Measurements from ENCODE around the gene EVA1B.
A peak's percentile ranks its signal among the peaks of the same experiment; 100 is the strongest.

EVA1B gene

DNA sequence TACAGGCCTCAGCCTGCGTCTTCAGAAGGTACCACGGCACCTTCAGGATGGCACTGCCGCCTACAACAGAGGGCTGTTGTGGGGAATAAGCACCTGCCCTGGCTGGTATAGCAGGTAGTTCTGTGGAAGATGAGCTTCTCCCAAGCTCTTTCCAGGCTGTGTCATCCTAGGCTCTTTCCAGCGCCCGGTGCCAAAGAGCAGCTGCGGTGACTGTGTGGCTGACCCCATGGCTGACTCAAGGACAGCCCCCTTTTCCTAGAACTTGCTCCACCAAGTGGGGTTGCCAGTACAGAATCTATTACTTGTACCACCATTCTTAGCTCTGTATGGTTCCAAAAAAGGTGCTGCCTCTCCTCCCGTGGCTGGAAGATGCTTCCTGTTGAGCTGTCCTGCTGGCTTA, 21.9 kb upstream of the EVA1B start:
- no peak for DNase-seq

DNA sequence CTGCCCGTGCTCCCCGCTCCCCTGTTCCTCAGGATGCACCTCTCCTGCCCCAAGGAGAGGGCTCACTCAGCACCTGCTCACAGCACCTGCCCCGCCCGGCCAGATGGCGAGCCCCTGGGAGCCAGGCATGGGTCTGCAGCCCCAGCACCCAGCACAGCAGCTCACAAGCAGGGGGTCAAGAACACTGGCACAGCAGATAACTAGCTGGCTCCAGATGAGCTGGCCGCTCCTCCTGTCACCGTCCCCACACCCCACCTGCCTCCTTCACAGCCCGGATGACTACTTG, 20.9 kb upstream of the EVA1B start:
- DNase-seq: no peak

DNA sequence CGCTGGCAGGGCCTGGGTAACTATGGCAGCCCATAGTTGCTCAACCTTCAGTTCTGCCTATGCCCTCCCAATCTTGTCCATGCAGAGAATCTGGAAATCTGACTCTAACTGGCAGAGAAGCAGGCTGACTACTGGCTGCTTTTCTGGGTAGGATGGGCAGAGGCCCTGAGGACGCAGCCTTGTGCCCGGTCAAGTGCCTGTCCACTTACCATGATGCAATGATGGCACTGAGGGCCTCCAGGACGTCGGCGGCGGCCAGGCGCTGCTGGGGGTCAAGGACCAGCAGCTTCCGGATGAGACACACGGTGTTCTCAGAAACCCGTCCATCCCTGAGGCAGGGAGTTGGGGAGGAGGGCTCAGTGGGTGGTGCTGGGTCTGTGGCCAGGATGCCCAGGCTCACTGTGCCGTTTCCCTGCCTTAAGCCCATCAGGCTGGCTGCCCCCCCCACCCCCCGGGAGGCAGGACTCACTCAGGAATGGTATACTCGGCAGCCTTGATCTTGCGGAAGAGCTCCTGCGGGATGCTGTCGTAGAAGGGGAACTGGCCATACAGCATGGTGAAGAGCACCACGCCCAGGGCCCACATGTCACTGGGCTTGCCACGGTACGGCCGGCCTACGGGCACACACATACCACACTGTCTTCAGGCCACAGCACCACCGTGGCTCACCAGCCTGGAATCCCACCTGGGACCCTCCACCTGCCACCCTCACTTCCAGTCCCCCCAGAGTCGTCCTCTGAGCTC, 20.4 kb upstream of the EVA1B start:
- no peak for DNase-seq

DNA sequence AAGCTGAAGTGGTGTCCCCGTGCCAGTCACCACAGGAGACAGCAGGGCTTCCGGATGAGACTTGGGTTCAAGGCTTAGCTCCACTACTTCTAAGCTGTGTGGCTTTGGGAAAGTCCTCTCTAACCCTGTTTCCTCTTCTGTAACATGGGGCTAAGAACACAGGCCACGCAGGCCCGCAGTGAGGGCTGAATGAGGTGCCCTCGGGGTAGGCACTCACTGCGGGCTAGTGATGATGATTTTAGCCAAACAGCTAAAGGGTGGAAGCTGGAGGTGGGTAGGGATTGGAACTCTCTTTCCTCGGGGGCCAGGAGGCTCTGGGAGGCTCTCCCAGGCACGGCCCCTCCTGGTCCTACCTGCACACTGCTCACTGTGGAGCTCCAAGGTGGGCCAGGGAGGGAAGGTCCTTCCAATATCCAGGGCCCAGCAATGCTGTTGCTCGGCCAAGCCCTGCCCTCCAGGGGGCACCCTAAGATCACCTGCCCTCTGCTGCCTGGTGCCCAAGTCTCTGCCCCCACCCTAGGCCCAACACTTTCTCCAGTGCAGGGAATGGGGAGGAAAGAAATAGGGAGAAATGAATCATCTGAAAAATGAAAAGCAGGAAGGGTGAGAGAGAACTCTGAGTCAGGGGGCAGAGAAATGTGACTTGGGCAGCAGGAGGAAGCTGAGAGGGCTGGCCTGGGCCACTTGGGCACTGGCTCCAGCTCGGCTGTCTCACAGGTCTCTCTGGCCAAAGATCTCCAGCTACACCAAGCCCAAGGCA, 19.2 kb upstream of the EVA1B start:
- no peak for DNase-seq

DNA sequence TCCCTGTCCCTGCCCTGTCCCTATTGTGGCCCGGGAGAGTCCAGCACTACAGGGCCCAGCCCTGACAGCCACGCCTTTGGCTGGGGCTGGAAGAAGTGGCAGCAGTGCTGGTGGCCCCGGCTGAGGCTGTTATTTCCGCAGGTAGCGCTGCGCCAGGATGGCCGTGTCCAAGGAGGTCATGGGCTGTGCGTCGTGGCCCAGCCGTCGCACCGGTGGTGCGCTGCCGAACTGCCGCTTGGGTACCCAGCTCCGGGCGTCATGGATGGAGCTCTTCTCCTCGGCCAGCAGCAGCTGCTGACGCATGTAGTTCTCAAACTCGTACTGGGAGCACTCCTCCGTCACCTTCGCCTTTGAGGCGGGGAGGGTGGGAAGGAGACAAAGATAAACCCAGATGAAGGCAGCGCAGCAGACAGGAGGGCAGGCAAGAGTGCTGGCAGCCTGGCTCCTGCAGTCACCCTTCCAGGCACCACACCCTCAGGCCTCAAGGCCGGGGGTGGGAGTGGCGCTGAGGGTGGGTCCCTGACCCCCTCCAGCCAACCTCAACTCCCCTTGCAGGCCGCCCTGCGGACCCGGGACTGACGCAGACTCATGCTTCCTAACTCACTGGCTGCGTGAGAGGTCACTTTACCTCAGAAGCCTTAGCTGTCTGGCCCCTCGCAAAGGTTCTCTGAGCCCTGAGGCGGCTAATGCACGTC, 18.3 kb upstream of the EVA1B start:
- DNase-seq: no peak

DNA sequence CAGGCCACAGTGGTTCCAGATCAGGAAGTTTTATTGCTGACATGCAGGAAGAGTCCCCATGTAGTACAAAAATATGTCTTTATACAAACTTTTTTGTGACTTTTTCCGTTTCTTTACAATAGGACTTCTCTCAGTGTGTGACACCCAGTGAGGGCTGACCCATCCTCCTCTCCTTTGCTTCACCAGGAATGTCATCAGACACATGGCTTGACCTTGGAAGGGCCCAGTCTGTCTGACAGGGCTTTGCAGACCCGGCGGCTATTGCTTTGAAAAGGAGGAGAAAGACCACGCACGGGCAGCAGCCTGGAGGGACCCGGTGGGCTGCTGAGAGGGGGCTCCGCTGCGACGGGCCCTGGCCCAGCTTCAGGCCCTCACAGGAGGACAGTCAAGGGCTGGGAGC, 16.2 kb upstream of the EVA1B start:
- no peak for DNase-seq

DNA sequence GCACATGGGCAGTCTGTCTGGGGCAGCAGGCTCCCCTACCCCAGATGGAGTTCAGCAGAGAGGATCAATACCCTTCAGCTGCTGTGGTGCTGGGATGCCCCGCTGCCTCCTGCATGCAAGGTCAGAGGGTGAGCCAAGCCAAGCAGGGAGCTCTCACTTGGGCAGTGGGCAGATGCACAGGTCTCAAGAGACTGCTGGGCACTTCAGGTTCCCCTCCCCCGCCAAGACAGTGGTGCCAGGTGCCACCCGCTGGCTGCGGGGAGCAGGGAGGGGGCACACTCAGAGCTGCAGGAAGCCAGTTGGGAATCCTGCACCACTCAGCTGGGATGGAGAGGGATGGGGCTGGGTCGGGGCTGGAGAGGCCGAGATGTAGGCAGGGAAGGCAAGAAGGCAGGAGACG, 15.8 kb upstream of the EVA1B start:
- DNase-seq: no peak

DNA sequence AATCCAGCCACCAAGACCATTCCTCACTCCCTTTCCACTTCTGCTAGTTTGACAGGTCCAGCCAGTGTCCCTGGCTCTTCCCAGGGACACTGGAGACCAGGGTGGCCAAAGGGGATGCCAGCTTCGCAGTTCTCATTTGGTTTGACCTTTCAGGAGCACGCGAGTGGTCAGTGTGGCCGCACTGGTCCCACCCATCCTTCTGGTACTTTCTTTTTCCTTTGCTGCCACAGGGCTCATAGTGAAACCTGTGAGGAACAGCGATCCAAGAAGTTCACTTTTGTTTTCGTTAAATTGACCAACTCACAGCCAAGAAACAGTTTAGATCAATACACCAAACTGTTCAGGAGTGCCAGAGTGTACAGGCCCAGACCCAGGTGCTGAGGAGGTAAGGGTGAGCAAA, 14.4 kb upstream of the EVA1B start:
- no peak for DNase-seq

DNA sequence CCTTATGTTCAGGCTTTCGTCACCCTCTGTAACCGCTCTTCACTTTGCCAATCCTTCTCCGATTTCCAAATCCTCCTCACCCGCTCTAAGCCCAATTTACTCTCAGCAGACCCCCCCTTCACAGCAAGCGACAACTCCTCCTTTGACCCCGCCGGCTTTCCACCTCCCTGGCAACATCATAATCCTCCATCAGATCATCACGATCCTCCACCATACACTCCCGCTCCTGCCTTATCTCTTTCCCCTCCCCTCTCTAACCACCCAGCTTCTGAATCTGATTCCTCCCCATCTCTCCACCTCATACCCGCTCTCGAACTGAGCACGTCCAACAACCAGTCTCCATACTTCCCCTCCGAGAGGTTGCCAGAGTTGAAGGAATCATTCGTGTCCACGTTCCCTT, 7.5 kb upstream of the EVA1B start:
- no peak for DNase-seq

DNA sequence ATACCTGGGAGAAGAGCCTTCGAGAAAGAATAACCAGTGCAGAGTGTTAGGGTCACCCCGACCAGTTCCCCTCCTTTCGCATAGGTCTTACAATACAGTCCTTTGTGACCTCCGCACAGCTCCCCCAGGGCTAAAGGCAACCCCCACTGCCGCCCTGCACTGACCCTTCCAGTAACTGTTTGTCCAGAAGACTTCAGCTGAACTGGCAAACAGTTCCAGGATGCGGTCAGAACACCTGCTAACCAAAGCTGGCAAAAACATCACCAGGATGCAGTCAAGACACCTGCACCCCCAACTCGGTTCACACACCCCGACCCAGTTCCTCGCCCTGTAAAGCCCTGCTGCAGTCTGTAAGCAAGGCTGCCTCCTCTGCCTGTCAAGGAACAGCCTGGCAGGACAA, 6.4 kb upstream of the EVA1B start:
- DNase-seq: no peak

DNA sequence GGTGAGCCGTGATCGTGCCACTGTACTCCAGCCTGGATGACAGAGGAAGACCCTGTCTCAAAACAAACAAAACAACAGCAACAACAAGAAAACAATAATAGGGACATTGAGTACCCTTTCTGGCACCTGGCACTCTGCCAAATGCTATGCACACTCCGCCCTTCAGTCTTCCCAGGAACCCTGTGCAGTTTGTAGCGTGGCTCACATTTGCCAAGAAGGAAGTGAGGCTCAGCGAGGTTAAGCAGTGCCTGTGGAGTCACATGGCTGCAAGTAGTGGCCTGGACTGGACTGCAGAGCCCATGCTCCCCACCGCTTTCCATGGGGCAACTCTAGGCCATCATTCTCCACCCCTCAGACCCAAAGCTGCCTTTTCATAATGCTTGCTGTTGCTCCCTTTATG, 5.3 kb upstream of the EVA1B start:
- peak; percentile 11 for DNase-seq

DNA sequence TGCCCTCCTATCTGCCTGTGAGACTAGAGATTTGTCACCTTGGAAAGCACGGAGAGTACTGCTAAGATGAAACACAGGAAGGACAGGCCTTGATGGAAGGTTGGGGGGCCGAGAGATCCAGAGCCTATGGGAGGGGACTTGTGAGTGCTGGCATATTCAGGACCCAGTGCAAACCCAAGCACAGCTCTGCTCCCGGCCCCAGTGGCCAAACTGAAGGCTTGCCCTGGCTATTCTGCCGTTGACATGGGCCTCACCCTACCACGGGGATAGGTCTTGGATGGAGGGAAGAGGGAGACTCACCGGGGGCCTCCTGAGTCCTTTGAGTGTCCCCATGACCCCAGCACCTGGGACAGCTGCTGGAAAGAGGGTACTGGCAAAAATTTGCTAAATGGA, 4.6 kb upstream of the EVA1B start:
- no peak for DNase-seq

DNA sequence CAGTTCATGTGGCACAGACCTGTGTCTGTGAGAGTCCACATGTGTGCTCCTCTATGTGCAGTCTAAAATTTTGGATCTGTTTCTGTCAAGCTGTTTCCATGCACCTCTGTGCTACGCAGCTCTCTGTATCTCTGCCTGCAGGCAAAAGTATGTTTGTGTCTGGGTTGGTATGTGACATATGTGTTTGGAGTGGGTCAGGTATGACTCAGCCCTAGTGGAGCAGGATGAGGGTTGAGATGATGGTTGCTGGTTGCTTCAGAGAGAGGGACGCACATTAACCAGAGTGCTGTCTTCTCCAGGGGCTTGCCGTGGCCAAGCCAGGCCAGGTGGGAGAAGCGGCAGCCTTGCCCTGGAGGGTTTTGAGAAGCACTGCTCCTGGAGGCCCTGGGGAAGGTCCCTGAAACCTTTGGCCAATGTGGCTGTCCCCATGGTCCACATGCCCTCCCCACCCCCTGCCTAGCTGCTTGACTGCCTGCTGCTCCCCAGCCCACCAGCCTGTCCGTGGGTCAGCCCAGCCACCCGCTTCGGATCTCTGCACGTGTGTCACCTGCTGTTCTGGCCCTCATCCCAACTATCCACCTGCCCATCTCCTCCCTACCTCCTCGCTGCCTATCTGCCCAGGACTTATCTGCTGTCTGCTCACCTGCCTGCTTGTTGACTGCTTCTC, 4.1 kb upstream of the EVA1B start:
- DNase-seq: no peak

DNA sequence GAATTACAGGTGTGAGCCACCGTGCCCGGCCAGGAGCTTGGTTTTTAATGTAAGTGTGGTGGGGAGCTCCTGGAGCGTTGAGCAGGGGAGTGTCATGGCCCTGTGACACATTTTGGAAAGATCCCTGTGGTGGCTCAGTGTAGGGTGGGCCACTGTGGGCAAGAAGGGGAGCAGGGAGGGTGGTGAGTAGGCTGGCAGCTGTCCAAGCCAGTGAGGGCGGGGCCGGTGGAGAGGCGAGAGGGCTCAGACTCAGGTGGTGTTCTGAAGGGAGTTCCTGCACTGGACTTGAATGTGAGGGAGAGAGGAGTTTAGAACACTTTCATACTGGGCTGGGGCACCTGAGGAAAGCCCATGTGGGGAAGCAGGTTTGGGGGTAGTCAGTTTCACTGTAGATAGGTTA, 3.1 kb upstream of the EVA1B start:
- DNase-seq: no peak

DNA sequence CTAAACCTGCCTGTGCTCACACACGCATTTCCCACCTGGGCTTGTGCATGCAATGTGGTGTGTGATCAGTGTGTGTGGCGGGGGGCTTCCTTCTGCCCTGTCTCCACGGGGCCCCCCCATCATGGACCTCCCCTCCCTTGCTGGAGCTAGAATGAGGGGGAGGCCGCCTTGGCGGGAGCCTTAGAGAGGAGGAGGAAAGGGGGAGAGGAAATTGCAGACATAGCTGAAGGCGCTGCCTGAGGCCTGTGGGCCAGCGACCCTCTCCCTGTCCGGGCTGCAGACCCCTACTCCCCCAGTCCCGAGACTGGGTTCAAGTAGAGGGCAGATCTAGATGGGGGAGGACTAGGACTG, 883 bp upstream of the EVA1B start:
- no peak for DNase-seq

DNA sequence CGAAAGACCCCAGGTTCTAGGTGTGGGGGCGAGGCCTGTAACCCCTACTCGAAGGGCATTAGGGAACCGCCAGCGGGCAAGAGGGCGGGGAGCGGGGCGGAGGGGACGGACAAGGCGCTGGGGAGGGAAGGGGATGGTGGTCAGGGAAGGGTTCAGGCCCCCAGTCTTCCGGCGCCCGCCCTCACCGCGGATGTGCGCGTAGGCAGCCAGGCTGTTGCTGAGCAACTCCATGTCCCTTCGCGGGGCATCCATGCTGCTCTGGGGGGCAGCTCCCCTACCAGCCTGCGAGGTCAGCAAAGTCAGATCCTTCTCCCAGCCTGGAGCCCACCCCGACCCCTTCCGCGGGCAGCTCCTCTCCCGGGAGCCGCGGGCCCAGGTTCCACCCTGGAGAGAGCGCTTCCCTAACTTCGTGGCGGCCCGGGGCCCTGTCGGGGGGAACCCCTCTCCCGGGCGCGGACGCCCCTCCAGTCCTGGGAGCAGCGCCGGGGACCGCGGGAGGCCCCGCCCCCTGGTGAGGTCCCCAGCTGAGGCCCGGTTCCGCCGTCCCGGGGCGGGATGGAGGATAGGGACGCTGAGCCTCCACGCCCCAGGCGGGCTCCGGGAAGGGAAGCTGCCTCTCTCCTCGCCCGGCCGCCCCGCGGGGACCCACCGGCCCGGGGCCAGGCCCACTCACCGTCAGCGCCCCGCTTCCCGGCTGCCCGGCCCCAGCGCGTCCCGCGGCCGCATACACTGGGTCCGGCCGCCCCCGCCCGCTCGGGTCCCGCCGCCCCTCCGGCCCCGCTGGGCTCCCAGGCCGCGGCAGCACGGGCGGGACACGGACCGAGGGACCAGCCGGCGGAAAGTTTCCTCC, 434 bp downstream of the EVA1B start:
- DNase-seq: no peak

DNA sequence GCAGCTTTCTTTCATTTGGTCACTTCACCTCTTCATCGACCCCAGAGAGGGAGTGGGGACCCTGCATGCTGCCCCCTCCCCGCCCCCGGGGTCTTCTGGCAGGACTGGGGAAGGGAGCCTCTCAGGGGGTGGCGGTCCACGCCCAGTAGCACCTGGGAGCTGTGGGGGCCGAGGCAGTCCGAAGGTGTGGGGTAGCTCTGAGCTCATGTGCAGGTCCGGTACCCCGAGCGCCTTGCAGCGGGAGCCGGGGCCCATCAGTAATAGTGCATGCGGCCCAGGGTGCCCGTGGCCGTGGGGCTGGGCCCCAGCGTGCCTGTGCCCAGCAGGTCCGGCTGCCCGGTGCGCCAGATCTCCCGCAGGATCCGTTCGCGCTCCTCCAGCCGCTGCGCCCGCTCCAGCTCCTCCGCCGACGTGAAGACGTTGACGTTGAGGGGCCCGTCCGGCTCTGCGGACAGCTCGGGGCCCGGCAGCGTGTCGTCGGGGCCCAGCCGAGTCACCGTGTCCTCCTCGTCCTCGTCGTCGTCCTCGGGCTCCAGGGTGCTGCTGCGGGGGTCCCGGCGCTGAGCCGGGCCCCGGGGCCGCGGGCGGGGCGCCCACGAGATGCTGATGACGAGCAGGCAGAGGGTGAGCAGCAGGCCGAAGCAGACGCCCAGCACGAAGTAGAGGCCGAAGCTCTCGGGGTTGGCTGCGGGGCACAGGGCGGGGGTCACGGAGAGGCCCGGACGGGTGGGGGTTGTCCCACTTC, 1.2 kb downstream of the EVA1B start:
- no peak for DNase-seq

DNA sequence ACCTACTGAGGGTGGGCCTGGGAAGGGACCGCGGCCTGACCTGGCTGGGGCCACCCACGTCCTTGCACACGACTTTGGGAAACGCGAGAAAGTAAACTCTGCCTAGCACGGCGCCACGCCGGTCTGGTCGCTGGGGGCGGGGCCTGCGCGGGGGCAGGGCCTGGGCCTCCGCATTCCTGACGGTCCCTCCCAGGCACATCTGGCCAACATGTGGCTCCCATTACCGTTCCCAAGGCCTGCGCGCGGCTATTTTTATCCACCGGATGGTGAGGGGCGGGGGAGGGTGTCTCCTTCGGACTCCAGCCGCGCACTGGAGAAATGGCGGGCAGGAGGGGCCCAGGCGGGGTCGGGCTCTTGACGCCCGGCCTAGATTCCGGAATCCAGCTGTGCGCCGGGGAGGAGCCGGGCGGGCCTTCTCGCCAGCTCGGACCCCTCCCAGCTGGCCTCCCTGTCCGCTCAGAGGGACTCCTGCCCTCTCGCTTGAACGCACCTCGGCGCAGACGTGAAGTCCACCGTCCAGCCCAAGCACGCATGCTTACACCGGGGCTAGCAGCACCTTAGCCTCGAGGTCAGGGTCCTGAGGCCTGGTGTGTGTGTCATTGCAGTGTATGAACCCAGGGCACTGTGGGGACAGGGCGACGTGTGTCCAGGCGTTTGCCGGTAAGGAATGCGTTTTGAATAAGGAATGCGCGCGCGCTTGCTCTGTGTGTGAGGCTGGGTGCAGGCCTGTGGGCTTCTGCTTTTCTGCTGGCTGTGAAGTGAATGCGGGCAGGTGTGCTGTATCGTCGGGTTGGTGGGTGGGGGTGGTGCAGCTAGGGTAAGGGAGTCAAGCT, 2.1 kb downstream of the EVA1B start:
- no peak for DNase-seq

DNA sequence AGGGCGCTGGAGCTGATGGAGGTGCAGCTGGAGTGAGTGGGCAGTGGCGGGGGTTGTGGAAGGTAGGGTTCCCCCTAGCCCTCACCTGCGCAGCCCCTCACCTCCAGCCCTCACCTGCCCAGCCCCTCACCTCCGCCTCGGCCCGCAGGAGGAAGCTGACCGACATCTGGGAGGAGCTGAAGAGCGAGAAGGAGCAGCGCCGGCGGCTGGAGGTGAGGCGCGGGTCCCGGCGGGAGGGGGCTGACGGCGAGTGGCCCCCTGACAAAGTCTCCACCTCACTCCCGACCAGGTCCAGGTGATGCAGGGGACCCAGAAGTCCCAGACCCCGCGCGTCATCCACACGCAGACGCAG, 2.7 kb downstream of the EVA1B start:
- DNase-seq: no peak

DNA sequence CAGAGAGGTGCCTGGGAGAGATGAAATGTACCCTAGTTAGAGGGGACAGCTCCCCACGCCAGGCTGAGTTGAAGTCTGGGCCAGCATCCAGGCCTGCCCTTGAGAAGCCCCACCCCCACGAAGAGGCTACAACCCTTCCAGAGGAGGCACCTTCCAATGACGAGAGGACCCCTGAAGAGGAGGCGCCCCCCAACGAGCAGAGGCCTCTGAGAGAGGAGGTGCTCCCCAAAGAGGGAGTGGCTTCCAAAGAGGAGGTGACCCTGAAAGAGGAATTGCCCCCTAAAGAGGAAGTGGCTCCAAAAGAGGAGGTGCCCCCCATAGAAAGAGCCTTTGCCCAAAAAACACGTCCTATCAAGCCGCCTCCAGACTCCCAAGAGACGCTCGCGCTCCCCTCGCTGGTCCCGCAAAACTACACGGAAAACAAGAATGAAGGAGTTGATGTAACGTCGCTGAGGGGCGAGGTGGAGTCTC, 3.1 kb downstream of the EVA1B start:
- no peak for DNase-seq

DNA sequence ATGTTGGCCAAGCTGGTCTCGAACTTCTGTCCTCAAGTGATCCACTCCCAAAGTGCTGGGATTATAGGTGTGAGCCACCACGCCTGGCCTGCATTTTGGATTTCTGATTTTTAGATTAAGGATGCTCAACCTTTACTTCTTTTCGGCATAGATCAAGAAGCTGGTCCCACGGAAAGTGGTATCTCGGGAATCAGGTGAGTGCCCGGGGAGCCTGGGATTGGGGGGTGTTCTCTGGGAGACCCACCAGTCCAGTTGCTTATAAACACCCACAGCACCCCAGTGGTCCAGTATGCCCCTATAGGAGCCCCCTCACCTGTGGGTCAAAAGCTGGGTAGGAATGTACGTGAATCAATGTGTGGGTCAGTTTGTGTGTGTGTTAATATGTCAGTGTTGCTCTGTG, 14.0 kb downstream of the EVA1B start:
- DNase-seq: no peak

Data from NCI-H2227 treated with DMSO at 0.1 percent for 48 hours (cell line).